ENCODE results near the gene CCIN.
"Not testable (repeated sequence)": the region's sequence is repeated elsewhere in the genome, so short reads cannot be mapped to it uniquely, and the experiment has no call there.

Gene CCIN

GRCh38 chr9:36141761-36142160, 27.4 kb upstream of the CCIN start:
- DNase-seq = no peak

DNA sequence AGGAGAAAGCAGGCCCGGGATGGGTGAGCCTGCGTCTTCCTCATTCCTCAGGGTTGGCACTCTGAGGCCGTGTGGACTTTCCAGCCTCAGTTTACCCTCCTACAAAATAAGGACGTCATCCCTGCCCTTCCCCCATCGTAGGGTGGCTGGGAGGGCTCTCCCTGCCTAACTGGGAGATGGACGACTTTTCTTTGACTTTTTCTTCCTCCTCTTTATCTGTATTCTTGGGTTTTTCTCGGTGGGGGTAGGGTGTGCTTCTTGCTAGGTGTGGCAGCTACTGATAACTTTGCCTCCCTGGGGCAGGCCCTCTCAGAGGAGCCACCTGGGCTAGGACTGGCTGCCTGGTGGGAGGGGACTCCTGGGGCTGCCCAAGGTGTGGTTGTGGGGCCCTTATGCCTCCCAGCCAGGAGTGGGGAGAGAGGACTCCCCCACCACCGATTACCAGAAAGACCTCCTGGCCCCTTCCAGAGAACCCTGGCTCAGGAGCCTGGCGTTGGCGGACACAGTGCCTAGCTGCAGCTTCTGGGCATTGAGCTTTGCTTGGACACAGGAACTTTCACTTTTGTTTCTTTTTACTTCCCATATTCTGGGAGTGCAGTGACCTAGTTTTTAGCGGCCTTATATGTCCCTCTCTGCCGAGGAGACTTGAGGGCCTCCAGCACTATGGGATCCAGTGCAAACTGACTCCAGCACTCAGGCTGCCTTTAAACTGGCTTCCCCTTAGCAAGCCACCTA, 26.5 kb upstream of the CCIN start:
- DNase-seq = no peak

- DNase-seq = no peak
Observed at GRCh38 chr9:36143245-36143641, 25.9 kb upstream of the CCIN start.

- no peak for DNase-seq
Observed at GRCh38 chr9:36144309-36145232, 24.6 kb upstream of the CCIN start.

DNA sequence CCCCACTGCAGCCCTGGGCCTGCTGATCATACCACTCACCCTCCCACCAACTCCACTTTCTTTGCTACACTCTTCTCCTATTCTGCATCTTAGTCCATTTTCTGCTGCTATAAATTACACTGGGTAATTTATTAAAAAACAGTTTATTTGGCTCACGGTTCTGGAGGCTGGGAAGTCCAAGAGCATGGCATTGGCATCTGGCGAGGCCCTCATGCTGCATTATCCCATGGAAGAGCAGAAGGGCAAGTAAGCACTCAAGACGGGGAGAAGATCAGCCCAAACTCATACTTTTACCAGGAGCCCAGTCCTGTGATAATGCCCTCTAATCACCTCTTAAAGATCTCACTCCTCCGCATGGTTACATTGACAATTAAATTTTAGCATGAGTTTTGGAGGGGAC, 23.2 kb upstream of the CCIN start:
- no peak for DNase-seq

DNA sequence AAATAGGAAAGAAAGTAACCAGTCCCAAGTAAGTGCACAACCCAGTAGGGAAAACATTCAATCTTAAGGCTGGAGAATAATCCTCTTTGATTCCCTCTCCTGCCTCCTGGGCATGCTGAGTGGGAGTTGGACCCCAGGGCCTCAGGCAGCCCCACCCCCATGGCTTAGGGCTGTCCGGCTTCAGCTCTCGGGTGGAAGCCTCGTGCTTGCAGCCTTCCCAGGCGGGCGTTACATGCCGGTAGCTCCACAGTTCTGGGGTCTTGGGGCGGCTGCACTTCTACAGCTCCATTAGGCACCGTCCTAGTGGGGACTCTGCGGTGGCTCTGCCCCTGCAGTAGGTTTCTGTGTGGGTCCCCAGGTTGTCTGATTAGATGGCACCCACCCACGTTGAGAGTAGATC, 22.5 kb upstream of the CCIN start:
- no peak for DNase-seq

DNA sequence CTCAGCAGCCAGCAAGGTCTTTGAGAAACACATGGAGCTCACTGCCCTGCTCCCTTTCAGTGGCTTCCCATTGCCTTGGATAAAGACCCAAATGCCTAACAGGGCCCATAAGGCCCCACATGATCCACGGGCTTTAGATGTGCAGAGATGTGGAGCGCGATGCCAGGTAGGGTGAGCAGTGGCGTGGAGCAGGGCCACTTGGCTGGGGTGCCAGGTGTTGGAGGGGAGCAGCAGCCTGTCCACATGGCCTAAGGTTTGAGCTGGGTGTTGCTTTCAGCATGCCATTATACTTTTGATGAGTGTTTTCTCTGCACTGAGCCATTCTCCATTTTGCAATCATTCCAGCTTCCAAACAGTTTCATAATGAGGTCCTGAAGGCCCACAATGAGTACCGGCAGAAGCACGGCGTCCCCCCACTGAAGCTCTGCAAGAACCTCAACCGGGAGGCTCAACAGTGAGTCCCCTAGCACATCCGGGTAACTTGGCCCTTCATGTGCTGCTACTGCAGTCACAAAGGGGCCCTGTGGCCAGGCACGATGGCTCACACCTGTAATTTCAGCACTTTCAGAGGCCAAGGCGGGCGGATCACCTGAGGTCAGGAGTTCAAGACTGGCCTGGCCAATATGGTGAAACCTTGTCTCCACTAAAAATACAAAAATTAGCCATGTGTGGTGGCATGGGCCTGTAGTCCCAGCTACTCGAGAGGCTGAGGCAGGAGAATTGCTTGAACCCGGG, 21.6 kb upstream of the CCIN start:
- DNase-seq = no peak

- DNase-seq = peak; percentile 58 to 65
Observed at GRCh38 chr9:36148311-36149051, 20.7 kb upstream of the CCIN start.

DNA sequence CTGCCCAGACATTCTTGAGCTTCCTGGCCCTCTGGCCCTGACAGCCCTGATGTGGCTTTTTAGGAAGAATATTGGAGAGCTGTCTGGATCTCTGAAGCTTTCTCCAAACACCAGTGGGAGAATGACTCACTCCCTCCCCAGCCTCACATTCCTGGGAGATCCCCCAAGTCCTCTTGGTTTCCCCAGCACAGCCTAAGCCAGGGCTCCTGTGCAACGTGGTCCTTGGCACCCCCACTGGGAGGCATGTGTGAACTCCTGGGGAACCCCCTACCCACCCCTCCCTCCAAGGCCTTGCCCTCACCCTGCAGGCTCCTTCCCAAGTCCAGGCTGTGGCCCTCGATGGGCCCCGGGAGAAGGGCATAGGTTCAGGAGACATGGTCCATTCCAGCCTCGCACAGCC, 20.0 kb upstream of the CCIN start:
- no peak for DNase-seq

DNA sequence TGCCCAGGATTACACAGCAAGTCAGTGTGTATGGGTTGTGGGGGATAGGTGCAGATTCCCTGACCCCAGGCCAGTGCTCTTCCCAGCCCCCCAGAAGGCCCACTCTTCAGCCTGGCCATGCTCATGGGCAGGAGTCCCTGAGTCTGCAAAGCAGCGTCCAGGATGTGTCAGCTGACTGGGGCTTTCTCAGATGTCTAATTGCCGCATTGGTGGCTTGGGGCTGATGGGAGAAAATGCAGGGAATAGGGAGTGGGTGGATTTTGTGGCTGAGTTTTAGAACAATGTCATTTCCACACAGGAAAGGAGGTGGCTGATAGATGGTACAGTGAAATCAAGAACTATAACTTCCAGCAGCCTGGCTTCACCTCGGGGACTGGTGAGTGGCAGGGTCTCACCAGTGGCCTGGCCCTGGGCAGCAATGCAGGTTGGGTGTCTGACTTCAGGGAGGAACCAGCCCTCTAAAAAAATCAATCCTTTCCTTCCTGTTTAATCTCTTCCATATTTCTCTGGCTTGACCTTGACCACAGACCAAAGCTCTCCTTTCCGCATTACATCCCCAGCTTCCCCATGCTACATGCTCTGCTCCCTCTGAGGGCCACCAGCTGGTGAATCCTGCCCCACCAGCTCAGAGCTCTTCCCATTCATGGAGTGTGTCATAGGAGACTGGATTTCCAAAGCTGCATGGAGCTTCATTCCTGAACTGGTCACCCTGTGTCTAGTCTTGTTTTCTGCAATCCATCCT, 18.4 kb upstream of the CCIN start:
- DNase-seq = no peak

- DNase-seq = peak; percentile 73 to 74
Observed at GRCh38 chr9:36151316-36152210, 17.6 kb upstream of the CCIN start.

DNA sequence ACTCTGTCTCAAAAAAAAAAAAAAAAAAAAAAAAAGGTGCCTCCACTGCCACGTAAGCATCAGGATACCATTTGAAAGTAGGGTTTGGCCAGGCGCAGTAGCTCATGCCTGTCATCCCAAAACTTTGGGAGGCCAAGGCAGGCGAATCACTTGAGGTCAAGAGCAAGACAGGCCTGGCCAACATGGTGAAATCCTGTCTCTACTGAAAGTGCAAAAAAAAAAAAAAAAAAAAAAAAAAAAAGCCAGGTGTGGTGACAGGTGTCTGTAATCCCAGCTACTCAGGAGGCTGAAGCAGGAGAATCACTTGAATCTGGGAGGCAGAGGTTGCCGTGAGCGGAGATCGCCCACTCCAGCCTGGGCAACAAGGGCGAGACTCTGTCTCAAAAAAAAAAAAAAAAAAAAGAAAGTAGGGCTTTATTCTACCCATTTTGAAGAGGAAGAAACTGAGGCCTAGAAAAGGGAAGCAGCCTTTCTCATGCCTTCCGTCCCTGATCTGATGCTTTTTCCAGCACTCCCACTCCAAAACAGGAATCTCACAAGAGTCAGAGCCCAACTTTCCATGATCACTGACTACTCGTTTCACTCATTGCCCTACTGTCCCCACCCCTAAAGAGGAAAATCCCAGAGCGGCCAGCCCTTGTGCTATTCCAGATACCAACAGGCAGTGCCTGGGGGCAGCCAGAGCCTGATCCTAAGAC, 16.3 kb upstream of the CCIN start:
- DNase-seq = no peak

GRCh38 chr9:36153746-36154145, 15.4 kb upstream of the CCIN start:
- DNase-seq = no peak

DNA sequence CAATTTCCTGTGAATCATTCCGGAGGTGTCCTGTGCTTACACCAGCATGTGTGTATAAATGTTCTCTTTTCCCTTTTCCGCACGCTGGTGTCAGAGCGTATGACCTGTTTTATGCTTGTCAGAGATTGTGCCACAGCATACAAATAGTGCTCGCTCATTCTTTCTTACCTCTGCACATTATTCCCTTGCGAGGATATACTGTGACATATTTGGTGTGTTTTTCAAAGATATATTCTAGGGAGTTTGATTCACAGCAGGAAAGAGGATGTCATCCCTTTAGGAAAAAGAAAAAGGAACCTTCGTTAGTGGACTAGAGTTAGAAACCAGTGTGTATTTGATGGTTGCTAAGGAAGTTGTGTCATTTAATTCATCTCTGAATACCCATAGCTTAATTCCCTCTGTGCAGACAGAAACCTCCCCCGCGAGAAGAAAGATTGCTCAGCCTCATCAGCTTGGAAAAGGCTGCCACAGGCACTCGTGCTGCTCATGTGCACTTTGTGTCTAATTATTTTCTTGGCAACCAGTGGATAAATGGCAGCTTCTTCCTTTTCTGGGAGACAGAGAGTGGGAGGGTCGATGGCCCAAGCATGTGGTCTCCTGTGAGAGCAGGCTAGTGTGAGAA, 14.7 kb upstream of the CCIN start:
- DNase-seq = no peak

- no peak for DNase-seq
Observed at GRCh38 chr9:36156116-36156515, 13.1 kb upstream of the CCIN start.

- DNase-seq = no peak
Observed at GRCh38 chr9:36158122-36158521, 11.1 kb upstream of the CCIN start.

- no peak for DNase-seq
Observed at GRCh38 chr9:36158917-36159316, 10.3 kb upstream of the CCIN start.

DNA sequence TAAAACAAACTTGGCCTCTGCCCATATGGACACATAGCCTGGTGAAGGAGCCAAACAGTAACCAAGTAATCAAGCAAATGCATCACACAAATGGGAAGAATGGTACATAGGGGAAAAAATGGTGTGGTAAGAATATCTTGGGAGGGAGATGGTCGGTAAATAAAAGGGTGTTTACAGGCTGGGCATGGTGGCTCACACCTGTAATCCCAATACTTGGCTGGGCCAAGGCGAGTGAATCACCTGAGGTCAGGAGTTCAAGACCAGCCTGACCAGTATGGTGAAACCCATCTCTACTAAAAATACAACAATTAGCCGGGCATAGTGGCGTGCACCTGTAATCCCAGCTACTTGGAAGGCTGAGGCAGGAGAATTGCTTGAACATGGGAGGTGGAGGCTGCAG, 9.7 kb upstream of the CCIN start:
- not testable (repeated sequence) for DNase-seq

DNA sequence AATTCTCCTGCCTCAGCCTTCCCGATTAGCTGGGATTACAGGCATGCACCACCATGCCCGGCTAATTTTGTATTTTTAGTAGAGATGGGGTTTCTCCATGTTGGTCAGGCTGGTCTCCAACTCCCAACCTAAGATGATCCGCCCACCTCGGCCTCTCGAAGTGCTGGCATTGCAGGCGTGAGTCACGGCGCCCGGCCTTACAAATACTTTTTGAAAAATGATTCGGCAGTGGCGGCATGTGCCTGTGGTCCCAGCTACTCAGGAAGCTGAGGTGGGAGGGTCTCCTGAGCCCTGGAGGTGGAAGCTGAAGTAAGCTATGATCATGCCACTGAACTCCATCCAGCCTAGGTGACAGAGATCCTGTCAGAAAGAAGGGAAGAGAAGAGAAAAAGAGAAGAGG, 9.1 kb upstream of the CCIN start:
- DNase-seq = not testable (repeated sequence)

DNA sequence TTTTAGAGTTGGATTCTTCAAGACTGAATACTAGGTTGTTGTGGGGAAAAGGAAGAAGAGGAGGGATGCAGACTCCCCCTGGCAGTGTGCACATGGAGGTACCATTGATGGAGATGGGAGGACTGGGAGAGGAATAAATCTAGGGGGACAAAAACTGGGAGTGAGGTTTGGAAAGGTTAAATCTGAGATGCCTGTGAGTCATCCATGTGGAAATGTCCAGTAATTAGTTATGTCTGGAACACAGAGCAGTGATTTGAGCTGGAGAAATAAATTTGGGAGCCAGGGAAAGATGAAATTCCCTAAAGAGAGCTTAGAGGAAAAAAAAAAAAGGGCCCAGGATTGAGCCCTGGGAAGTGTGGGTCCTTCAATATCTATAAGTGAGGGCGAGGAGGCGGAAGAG, 8.0 kb upstream of the CCIN start:
- DNase-seq = no peak

Data from stimulated activated CD4-positive, alpha-beta T cell treated with anti-CD3 and anti-CD28 coated beads, Interleukin-2, amount 100 ng/mL, for 48 hours (primary cell).